ENCODE results near the gene DBNDD1. TPM values are rescaled to one million over a fixed set of nuclear protein-coding genes. Genes with fewer than 3 reads are reported as not detected.
A peak's percentile ranks its signal among the peaks of the same experiment; 100 is the strongest.

The DBNDD1 gene
- total RNA-seq, 1 experiment from 2014 or later = 75.0 TPM

DNA sequence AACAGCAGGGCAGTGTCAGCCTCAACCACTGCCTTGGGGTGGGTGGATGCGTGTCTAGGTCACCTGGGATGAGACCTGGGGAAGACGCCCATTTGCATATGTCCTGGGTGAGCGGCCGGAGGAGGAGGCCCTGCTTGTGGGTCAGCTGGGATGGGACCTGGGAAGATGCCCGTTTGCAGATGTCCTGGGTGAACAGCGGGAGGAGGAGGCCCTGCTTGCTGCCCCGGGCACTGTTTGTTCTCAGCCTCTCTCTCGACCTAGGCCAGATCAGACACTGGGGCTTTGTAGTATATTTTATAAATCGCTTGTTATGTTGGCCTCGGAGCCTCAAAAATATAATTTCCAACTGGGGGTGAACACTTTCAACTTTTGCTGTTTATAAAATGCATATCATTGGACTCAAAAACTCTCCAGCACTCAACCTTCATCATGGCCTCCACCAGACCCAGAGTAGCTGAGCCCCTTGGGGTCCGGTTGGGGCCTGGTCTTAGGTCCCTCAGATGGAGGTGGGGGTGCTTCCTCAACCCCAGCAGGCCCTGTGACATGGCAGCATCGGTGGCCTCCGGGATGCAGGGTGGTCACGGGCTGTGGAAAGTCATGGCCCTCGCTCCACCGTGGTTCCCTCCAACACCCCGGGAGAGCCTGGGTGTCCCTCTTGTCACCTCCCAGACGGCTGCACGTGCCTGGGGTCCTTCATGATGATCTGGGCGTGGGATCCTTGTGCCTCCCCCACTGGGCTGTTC, 17.3 kb downstream of the DBNDD1 start:
- Mint-ChIP-seq H3K36me3 (peaks cover 8% of the 10 kb centered on the region), H3K9me3 (no peaks in the 10 kb centered on the region), H3K27me3 (ENCODE audit: low read depth) (no peaks in the 10 kb centered on the region), H3K27ac (no peak overlapping the region), H3K4me1 (peaks cover 4% of the 10 kb centered on the region; the same call in 1 of the 2 replicates), H3K4me3 (no peak overlapping the region)
- no peak for ATAC-seq
- CTCF ChIA-PET = interaction anchor here (1.0 kb wide), 1 partner anchor 80 kb away, joined by 3 read pairs; no protein-coding TSS in a partner anchor
- no peak for TF ChIP-seq ZNF416 (CRISPR knock-in tag; IDR thresholded peaks at IDR 0.05)
- TF ChIP-seq, protein P1, sequence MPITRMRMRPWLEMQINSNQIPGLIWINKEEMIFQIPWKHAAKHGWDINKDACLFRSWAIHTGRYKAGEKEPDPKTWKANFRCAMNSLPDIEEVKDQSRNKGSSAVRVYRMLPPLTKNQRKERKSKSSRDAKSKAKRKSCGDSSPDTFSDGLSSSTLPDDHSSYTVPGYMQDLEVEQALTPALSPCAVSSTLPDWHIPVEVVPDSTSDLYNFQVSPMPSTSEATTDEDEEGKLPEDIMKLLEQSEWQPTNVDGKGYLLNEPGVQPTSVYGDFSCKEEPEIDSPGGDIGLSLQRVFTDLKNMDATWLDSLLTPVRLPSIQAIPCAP (CRISPR knock-in tag; IDR thresholded peaks at IDR 0.05) = 0 out of 2 replicates have a peak, but pooled peaks have one; percentile 17
- DNase-seq (ENCODE audit: low spot score) = no peak
- POLR2A ChIA-PET = no interaction called here

DNA sequence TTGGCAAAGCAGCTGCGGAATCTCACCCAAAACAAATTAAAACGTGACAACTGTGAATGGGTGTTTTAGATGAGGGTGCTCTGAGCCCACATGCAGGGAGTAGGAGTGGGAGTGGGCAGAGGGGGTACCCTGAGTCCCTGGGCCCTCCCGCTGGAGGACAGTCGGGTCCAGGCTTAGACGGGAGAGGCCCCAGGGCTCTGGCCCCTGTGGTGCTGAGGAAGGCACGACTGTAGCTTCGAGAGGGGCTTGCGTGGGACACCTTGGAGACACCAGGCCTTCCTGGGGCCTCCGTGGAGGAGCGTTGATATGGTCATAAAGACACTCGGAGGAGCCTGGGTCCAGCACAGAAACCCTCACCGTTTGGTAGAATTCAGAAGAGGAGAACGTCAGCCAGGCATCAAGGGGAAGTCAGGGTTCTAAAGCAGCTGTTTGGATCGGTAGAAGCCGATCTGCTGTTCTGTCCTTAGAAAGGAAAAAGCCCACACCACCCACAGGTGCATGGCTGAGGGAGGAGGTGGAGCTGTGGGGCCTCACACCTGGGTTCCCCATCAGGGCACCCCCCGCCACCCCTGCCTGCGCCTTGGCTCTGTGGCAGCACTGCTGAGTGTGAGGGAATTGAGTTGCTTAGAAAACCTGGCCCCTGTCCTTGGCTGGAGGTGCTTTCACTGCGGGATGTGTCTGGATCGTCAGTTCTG, 18.4 kb downstream of the DBNDD1 start:
- no peak for ATAC-seq
- peaks cover 17% of the 10 kb centered on the region for H3K36me3 Mint-ChIP-seq
- ChIA-PET CTCF (interaction anchor here (1.0 to 2.0 kb wide), 3 partner anchors 19 to 91 kb away, joined by 3 to 17 read pairs (median 4); partner anchors contain the start of gene DBNDD1), POLR2A (no interaction called here)
- H3K27me3 Mint-ChIP-seq (ENCODE audit: low read depth) = peaks cover 1% of the 10 kb centered on the region; the same call in 1 of the 2 replicates
- H3K4me1 Mint-ChIP-seq = peaks cover 4% of the 10 kb centered on the region; the same call in 1 of the 2 replicates
- H3K9me3 Mint-ChIP-seq = peaks cover 7% of the 10 kb centered on the region
- no peak for TF ChIP-seq IRF2 (CRISPR knock-in tag; IDR thresholded peaks at IDR 0.05; ENCODE audit: borderline replicate concordance, low read depth)
- TF ChIP-seq, protein P2, sequence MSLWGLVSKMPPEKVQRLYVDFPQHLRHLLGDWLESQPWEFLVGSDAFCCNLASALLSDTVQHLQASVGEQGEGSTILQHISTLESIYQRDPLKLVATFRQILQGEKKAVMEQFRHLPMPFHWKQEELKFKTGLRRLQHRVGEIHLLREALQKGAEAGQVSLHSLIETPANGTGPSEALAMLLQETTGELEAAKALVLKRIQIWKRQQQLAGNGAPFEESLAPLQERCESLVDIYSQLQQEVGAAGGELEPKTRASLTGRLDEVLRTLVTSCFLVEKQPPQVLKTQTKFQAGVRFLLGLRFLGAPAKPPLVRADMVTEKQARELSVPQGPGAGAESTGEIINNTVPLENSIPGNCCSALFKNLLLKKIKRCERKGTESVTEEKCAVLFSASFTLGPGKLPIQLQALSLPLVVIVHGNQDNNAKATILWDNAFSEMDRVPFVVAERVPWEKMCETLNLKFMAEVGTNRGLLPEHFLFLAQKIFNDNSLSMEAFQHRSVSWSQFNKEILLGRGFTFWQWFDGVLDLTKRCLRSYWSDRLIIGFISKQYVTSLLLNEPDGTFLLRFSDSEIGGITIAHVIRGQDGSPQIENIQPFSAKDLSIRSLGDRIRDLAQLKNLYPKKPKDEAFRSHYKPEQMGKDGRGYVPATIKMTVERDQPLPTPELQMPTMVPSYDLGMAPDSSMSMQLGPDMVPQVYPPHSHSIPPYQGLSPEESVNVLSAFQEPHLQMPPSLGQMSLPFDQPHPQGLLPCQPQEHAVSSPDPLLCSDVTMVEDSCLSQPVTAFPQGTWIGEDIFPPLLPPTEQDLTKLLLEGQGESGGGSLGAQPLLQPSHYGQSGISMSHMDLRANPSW (CRISPR knock-in tag; conservative IDR thresholded peaks at IDR 0.05; ENCODE audit: low read depth) = no peak
- no peak for TF ChIP-seq CREB1 (CRISPR knock-in tag; IDR thresholded peaks at IDR 0.05)
- no peak for TF ChIP-seq CREM (CRISPR knock-in tag; IDR thresholded peaks at IDR 0.05)
- DNase-seq (ENCODE audit: low spot score) = no peak
- H3K4me3 Mint-ChIP-seq = no peak overlapping the region
- H3K27ac Mint-ChIP-seq = no peak overlapping the region

DNA sequence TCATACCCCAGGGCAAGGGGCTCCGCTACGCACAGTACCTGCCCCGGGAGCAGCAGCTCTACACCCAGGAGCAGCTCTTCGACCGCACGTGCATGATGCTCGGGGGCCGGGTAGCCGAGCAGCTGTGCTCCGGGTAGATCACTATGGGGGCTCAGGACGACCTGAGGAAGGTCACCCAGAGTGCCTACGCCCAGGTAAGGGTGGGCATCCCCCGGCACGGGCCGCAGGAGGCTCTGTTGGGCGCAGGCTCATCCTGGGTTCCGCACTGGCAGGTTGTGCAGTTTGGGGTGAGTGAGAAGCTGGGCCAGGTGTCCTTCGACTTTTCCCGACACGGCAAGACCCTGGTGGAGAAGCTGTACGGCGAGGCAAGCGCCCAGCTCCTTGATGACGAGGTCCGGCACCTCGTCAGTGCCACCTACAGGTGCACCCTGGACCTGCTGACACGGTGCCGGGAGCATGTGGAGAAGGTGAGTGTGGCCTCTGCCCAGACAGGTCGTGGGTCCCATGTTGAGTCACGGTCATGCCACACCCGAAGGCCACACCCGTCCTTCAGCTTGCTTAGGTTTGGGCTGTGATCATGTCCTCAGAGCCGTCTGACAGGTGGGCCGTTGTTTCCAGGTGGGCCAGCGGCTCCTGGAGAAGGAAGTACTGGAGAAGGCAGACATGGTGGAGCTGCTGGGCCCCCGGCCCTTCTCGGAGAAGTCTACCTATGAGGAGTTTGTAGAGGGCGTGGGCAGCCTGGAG, 19.3 kb downstream of the DBNDD1 start:
- Mint-ChIP-seq H3K4me1 (peaks cover 4% of the 10 kb centered on the region; the same call in 1 of the 2 replicates), H3K27me3 (ENCODE audit: low read depth) (peaks cover 8% of the 10 kb centered on the region; the same call in 1 of the 2 replicates), H3K9me3 (peaks cover 14% of the 10 kb centered on the region), H3K36me3 (peaks cover 25% of the 10 kb centered on the region), H3K27ac (peak overlapping the region; percentile 47; the same call in 1 of the 2 replicates), H3K4me3 (no peak overlapping the region)
- ChIA-PET POLR2A (no interaction called here), CTCF (interaction anchor here (0.7 to 2.0 kb wide), 6 partner anchors 19 to 90 kb away, joined by 3 to 17 read pairs (median 4); partner anchors contain the start of gene DBNDD1)
- DNase-seq (ENCODE audit: low spot score) (no peak), ATAC-seq (no peak)
- TF ChIP-seq RELA (CRISPR knock-in tag; IDR thresholded peaks at IDR 0.05; ENCODE audit: borderline replicate concordance) (no peak), FOXJ3 (CRISPR knock-in tag; IDR thresholded peaks at IDR 0.05; ENCODE audit: borderline replicate concordance) (no peak), JAZF1 (CRISPR knock-in tag; IDR thresholded peaks at IDR 0.05) (no peak), ZNF263 (CRISPR knock-in tag; IDR thresholded peaks at IDR 0.05; ENCODE audit: low read depth) (no peak), GABPB1 (CRISPR knock-in tag; IDR thresholded peaks at IDR 0.05) (no peak), ATF1 (CRISPR knock-in tag; IDR thresholded peaks at IDR 0.05) (no peak), TEAD4 (CRISPR knock-in tag; IDR thresholded peaks at IDR 0.05) (no peak), NR1H2 (CRISPR knock-in tag; IDR thresholded peaks at IDR 0.05) (no peak)
- TF ChIP-seq, protein P3, sequence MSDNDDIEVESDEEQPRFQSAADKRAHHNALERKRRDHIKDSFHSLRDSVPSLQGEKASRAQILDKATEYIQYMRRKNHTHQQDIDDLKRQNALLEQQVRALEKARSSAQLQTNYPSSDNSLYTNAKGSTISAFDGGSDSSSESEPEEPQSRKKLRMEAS (CRISPR knock-in tag; IDR thresholded peaks at IDR 0.05) = no peak
- TF ChIP-seq, protein P4, sequence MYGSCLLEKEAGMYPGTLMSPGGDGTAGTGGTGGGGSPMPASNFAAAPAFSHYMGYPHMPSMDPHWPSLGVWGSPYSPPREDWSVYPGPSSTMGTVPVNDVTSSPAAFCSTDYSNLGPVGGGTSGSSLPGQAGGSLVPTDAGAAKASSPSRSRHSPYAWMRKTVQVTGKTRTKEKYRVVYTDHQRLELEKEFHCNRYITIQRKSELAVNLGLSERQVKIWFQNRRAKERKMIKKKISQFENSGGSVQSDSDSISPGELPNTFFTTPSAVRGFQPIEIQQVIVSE (CRISPR knock-in tag; IDR thresholded peaks at IDR 0.05; ENCODE audit: borderline replicate concordance) = no peak
- TF ChIP-seq, protein P5, sequence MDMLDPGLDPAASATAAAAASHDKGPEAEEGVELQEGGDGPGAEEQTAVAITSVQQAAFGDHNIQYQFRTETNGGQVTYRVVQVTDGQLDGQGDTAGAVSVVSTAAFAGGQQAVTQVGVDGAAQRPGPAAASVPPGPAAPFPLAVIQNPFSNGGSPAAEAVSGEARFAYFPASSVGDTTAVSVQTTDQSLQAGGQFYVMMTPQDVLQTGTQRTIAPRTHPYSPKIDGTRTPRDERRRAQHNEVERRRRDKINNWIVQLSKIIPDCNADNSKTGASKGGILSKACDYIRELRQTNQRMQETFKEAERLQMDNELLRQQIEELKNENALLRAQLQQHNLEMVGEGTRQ (CRISPR knock-in tag; IDR thresholded peaks at IDR 0.05) = no peak
- TF ChIP-seq, protein P6, sequence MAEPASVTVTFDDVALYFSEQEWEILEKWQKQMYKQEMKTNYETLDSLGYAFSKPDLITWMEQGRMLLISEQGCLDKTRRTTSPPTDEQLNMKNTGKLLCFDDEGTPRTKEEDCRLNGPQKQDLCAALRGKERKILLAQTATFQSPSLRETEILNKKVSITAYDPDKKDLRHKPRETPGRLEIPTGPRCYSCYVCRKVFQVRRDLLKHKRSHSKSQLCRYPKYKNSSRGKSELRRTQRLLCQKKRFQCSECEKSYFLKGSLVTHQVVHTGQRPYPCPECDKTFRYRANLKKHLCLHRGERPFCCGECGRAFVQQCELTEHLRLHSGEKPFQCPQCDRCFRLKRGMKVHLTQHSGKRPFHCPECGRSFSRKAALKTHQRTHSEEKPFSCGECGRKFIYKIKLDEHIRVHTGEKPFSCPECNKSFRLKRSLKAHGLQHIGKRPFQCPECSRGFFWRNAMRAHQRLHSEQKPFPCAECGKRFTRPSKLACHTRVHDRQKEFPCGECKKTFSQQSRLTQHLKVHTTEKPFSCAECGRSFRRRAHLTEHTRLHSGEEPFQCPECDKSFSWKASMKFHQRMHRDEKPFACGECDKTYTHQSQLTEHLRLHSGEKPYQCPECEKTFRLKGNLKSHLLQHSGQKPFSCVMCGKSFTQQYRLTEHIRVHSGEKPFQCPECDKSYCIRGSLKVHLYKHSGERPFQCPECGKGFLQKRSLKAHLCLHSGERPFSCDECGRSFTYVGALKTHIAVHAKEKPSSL (CRISPR knock-in tag; conservative IDR thresholded peaks at IDR 0.05) = no peak

Data from WTC11 (cell line).